ENCODE results near the gene DUSP7. TPM values are rescaled to one million over a fixed set of nuclear protein-coding genes. Genes with fewer than 3 reads are reported as not detected.

Gene DUSP7
- polyA plus RNA-seq, 1 of the 3 experiments (the other 2 are of a cell fraction), result 25.8 TPM

GRCh38 chr3:52056968-52057811 lies 819 bp upstream of the DUSP7 start (continued):
- TF ChIP-seq, protein P1, sequence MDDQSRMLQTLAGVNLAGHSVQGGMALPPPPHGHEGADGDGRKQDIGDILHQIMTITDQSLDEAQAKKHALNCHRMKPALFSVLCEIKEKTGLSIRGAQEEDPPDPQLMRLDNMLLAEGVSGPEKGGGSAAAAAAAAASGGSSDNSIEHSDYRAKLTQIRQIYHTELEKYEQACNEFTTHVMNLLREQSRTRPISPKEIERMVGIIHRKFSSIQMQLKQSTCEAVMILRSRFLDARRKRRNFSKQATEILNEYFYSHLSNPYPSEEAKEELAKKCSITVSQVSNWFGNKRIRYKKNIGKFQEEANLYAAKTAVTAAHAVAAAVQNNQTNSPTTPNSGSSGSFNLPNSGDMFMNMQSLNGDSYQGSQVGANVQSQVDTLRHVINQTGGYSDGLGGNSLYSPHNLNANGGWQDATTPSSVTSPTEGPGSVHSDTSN (IDR thresholded peaks at IDR 0.05), result peak; percentile 40; the same call in 1 of the 2 replicates
- TF ChIP-seq, protein P2, sequence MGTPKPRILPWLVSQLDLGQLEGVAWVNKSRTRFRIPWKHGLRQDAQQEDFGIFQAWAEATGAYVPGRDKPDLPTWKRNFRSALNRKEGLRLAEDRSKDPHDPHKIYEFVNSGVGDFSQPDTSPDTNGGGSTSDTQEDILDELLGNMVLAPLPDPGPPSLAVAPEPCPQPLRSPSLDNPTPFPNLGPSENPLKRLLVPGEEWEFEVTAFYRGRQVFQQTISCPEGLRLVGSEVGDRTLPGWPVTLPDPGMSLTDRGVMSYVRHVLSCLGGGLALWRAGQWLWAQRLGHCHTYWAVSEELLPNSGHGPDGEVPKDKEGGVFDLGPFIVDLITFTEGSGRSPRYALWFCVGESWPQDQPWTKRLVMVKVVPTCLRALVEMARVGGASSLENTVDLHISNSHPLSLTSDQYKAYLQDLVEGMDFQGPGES (IDR thresholded peaks at IDR 0.05; ENCODE audit: low read depth, low read length), result peak; percentile 79
- TF ChIP-seq, protein P3, sequence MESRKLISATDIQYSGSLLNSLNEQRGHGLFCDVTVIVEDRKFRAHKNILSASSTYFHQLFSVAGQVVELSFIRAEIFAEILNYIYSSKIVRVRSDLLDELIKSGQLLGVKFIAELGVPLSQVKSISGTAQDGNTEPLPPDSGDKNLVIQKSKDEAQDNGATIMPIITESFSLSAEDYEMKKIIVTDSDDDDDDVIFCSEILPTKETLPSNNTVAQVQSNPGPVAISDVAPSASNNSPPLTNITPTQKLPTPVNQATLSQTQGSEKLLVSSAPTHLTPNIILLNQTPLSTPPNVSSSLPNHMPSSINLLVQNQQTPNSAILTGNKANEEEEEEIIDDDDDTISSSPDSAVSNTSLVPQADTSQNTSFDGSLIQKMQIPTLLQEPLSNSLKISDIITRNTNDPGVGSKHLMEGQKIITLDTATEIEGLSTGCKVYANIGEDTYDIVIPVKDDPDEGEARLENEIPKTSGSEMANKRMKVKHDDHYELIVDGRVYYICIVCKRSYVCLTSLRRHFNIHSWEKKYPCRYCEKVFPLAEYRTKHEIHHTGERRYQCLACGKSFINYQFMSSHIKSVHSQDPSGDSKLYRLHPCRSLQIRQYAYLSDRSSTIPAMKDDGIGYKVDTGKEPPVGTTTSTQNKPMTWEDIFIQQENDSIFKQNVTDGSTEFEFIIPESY (IDR thresholded peaks at IDR 0.05; ENCODE audit: borderline replicate concordance, low read depth), result no peak
- TF ChIP-seq JUND (IDR thresholded peaks at IDR 0.05), result no peak
- TF ChIP-seq, protein P4, sequence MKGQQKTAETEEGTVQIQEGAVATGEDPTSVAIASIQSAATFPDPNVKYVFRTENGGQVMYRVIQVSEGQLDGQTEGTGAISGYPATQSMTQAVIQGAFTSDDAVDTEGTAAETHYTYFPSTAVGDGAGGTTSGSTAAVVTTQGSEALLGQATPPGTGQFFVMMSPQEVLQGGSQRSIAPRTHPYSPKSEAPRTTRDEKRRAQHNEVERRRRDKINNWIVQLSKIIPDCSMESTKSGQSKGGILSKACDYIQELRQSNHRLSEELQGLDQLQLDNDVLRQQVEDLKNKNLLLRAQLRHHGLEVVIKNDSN (IDR thresholded peaks at IDR 0.05; ENCODE audit: borderline replicate concordance, low read depth), result peak; percentile 93
- no peak for TF ChIP-seq MEF2A (IDR thresholded peaks at IDR 0.05; ENCODE audit: borderline replicate concordance, low read depth)

GRCh38 chr3:52055537-52056351 lies 627 bp downstream of the DUSP7 start:
- H3K9me3 ChIP-seq, result no peaks in the 10 kb centered on the region
- H3K4me2 ChIP-seq, result peak overlapping the region; percentile 91
- peaks cover 12 to 29% of the 10 kb centered on the region in 2 experiments for H3K36me3 ChIP-seq (replicated peaks in 1 of 2; ENCODE audit: control insufficient read depth in 1 of 2, insufficient read depth in 2 of 2, low read length in 1 of 2)
- H3K4me1 ChIP-seq (ENCODE audit: control insufficient read depth in 1 of 2, insufficient read depth in 2 of 2, low read depth in 1 of 2, low read length in 1 of 2), result peaks cover 17 to 76% of the 10 kb centered on the region in 2 experiments
- 0% methylated on average over 7 of the region's 94 CpGs for WGBS (ENCODE audit: low lambda C conversion rate)
- no peak overlapping the region for H2AFZ ChIP-seq (ENCODE audit: low read depth)
- no peaks in the 10 kb centered on the region for H3K27me3 ChIP-seq (ENCODE audit: insufficient read depth)
- H3K9me2 ChIP-seq, result no peaks in the 10 kb centered on the region
- POLR2A ChIA-PET, result interaction anchor here (0.6 to 6.5 kb wide), 16 partner anchors 8 to 99 kb away, joined by 3 to 86 read pairs (median 10); partner anchors contain the start of genes POC1A and RPL29
- H3K27ac ChIP-seq (ENCODE audit: low read depth in 2 of 2, low read length in 1 of 2), result peak overlapping the region; percentile 88 to 93
- H3K79me2 ChIP-seq (ENCODE audit: insufficient read depth), result peaks cover 59% of the 10 kb centered on the region
- peak overlapping the region; percentile 94 to 100 for H3K4me3 ChIP-seq (ENCODE audit: low read depth in 2 of 2, low read length in 1 of 2)
- peaks cover 18% of the 10 kb centered on the region for H3F3A ChIP-seq (replicated peaks; ENCODE audit: insufficient read depth)
- no peaks in the 10 kb centered on the region for H4K20me1 ChIP-seq (ENCODE audit: insufficient read depth)
- peak overlapping the region; percentile 95 for H3K9ac ChIP-seq
- peak; percentile 72 for DNase-seq
- CTCF ChIA-PET, result interaction anchor here (0.6 to 29.9 kb wide), 29 partner anchors 9 to 130 kb away, joined by 3 to 983 read pairs (median 4); partner anchors contain the start of gene PCBP4
- TF ChIP-seq SMC3 (IDR thresholded peaks at IDR 0.05; ENCODE audit: low read depth, low read length) (peak; percentile 28; the same call in 1 of the 2 replicates), RAD21 (IDR thresholded peaks at IDR 0.05; ENCODE audit: low read length) (peak; percentile 52), CTCF (IDR thresholded peaks at IDR 0.05) (peak; percentile 10; the same call in 1 of the 2 replicates), MXI1 (IDR thresholded peaks at IDR 0.05; ENCODE audit: low read depth, low read length) (peak; percentile 39; the same call in 1 of the 2 replicates), YY1 (IDR thresholded peaks at IDR 0.05; ENCODE audit: low read depth) (no peak), ELF1 (IDR thresholded peaks at IDR 0.05) (no peak), FOSL2 (IDR thresholded peaks at IDR 0.05; ENCODE audit: borderline replicate concordance, low read depth) (no peak), EZH2phosphoT487 (IDR thresholded peaks at IDR 0.05; ENCODE audit: borderline replicate concordance, low read depth) (no peak)
- TF ChIP-seq, protein P2 (IDR thresholded peaks at IDR 0.05; ENCODE audit: low read depth, low read length), result no peak
- TF ChIP-seq, protein P5, sequence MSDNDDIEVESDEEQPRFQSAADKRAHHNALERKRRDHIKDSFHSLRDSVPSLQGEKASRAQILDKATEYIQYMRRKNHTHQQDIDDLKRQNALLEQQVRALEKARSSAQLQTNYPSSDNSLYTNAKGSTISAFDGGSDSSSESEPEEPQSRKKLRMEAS (IDR thresholded peaks at IDR 0.05; ENCODE audit: low read depth), result peak; percentile 65
- TF ChIP-seq, protein P3 (IDR thresholded peaks at IDR 0.05; ENCODE audit: borderline replicate concordance, low read depth), result no peak
